Adrenal gland (tissue), 12 donors: ENCODE data around the gene FKBP2. TPM values are rescaled to one million over a fixed set of nuclear protein-coding genes. Genes with fewer than 3 reads are reported as not detected.
A peak's percentile ranks its signal among the peaks of the same experiment; 100 is the strongest.

ENCODE experiments used
- DNase-seq, 7 donors: peaks; one replicate each; pipeline ENCODE4 v3.0.0-alpha.2; 2019 to 2020
- H3K27ac ChIP-seq, 5 donors: fragments of 200-600 bp; sonication (generic) in 4 of 5; 1 replicate in 3 of 5; 2 replicates in 2 of 5; pipeline versions ENCODE4 v1.5.1 to v1.8.0; 2016 to 2020; ENCODE audit warnings: mild to moderate bottlenecking in 1 of 5
- H3K27me3 ChIP-seq: fragments of 200-600 bp; 2 replicates; pipeline ENCODE4 v1.8.0; 2021
- H3K36me3 ChIP-seq, 2 donors: fragments of 200-600 bp; replicated peaks in 1 of 2; 1 replicate in 1 of 2; 2 replicates in 1 of 2; pipeline versions ENCODE4 v1.5.1 to v1.8.0; 2018 to 2022
- H3K4me1 ChIP-seq, 2 donors: fragments of 200-600 bp; replicated peaks in 1 of 2; 1 replicate in 1 of 2; 2 replicates in 1 of 2; pipeline versions ENCODE4 v1.5.1 to v1.8.0; 2018 to 2021
- H3K4me3 ChIP-seq, 4 donors: fragments of 200-600 bp; sonication (generic) in 3 of 4; one replicate each; pipeline ENCODE4 v1.5.1; 2016 to 2018
- H3K9me3 ChIP-seq, 3 donors: fragments of 200-600 bp; sonication (generic) in 1 of 3; replicated peaks in 1 of 3; 1 replicate in 2 of 3; 2 replicates in 1 of 3; pipeline versions ENCODE4 v1.5.1 to v1.8.0; 2016 to 2021
- CTCF ChIP-seq, 6 experiments: fragments of 450-650 bp in 4 of 6; fragments of 200-600 bp in 2 of 6; sonication (generic) in 1 of 6; IDR thresholded peaks; 1 replicate in 5 of 6; 2 replicates in 1 of 6; pipeline versions ENCODE4 v1.5.1 to v1.8.0; 2016 to 2021; ENCODE audit warnings: antibody characterized with exemption in 6 of 6, mild to moderate bottlenecking in 2 of 6, moderate library complexity in 1 of 6
- POLR2A ChIP-seq, 2 donors: fragments of 450-650 bp; IDR thresholded peaks; one replicate each; pipeline ENCODE4 v1.6.1; 2017; ENCODE audit warnings: antibody characterized with exemption in 2 of 2, mild to moderate bottlenecking in 2 of 2, moderate library complexity in 1 of 2
- WGBS, 4 donors: extraction: QIAGEN DNeasy Blood & Tissue Kit in 2 of 4; methylation state at CpG; one replicate each; pipeline versions ENCODE4 v1.1.5 to v1.1.7; 2013 to 2017; 5-methylcytosine and 5-hydroxymethylcytosine counted together
- intact Hi-C, 2 donors: fragments of 100-400 bp; cut with DNase I; formaldehyde crosslinking; loops; one replicate each; pipeline versions ENCODE4 v1.14.1 to v1.15.0; 2022 to 2023
- polyA plus RNA-seq, 3 donors: library from polyadenylated mRNA; stranded (reverse); fragments of 200-250 nt in 2 of 3; fragments of 350-450 nt in 1 of 3; fragmentation: Illumina TruSeq in 1 of 3; extraction: RNeasy Lipid Tissue Mini Kit (QIAGEN cat#74804) in 1 of 3; gene quantifications; one replicate each; pipeline ENCODE4 v1.2.3, GENCODE V29; 2013 to 2014
- total RNA-seq, 9 donors: library from RNA; depleted of rRNA in 4 of 9; stranded (reverse); fragments of >200 nt in 4 of 9; fragments of 120-200 nt in 1 of 9; fragmentation: NEBNext Ultra II Directional in 1 of 9; extraction: Animal tissue kit (Norgen Biotek cat#: 25700) in 1 of 9; gene quantifications; one replicate each; pipeline versions ENCODE4 v1.1.0 to v1.2.4, GENCODE V29; 2013 to 2023
- donor health status: healthy with polysubstance abuse.
- donor health status: Bipolar disorder and iron deficiency.
- donor health status: DM: yes; HTN: yes; CAD: no.
- donor health status: DM: no; HTN: no; CAD: no.
- donor health status: DM: no; HTN: no; CAD: no.
- donor health status: DM: yes; HTN: yes; CAD: no.

Gene FKBP2
- total and polyA plus RNA-seq, 12 donors, result 76.1 to 812 (median 106) TPM

- intact Hi-C loops, result no loop called here
- 87 to 93% (median 91%) methylated on average over 17 to 35 of the region's 35 CpGs for WGBS, 4 donors
- TF ChIP-seq POLR2A (IDR thresholded peaks at IDR 0.05) (no peak), CTCF (IDR thresholded peaks at IDR 0.05) (no peak)
- Histone ChIP-seq H3K9me3 (no peaks in the 10 kb centered on the region), H3K27ac (peak overlapping the region in 1 of 5 donors; percentile 97), H3K4me3 (no peak overlapping the region), H3K4me1 (peaks cover 24 to 32% of the 10 kb centered on the region in 2 donors), H3K36me3 (peaks cover 0 to 60% of the 10 kb centered on the region in 2 donors), H3K27me3 (no peaks in the 10 kb centered on the region)
- DNase-seq, result no peak
Observed at GRCh38 chr11:64265176-64266160, 24.6 kb downstream of the FKBP2 start.

- Histone ChIP-seq H3K27ac (peak overlapping the region in 2 of 5 donors; percentile 81 to 97), H3K27me3 (no peaks in the 10 kb centered on the region), H3K4me3 (no peak overlapping the region), H3K36me3 (peaks cover 0 to 51% of the 10 kb centered on the region in 2 donors), H3K9me3 (no peaks in the 10 kb centered on the region), H3K4me1 (peaks cover 24 to 32% of the 10 kb centered on the region in 2 donors)
- intact Hi-C loops, result no loop called here
- WGBS, 4 donors, result 59 to 82% (median 77%) methylated on average over 9 to 15 of the region's 15 CpGs
- TF ChIP-seq CTCF (IDR thresholded peaks at IDR 0.05), result no peak
- no peak for TF ChIP-seq POLR2A (IDR thresholded peaks at IDR 0.05)
- DNase-seq, result peak in 4 of 7 donors; percentile 68 to 81 (median 77)
Observed at GRCh38 chr11:64266339-64266738, 25.4 kb downstream of the FKBP2 start.

- peaks cover 0 to 41% of the 10 kb centered on the region in 2 donors for H3K36me3 ChIP-seq
- H3K4me1 ChIP-seq, result peaks cover 30 to 42% of the 10 kb centered on the region in 2 donors
- peak in 5 of 7 donors; percentile 64 to 76 (median 70) for DNase-seq
- intact Hi-C loops, result no loop called here
- no peak for TF ChIP-seq CTCF (IDR thresholded peaks at IDR 0.05)
- TF ChIP-seq POLR2A (IDR thresholded peaks at IDR 0.05), result peak in 1 of 2 donors; percentile 23
- H3K27me3 ChIP-seq, result no peaks in the 10 kb centered on the region
- no peaks in the 10 kb centered on the region for H3K9me3 ChIP-seq
- WGBS, 4 donors, result 38 to 63% (median 52%) methylated on average over 13 to 27 of the region's 27 CpGs
- H3K4me3 ChIP-seq, result no peak overlapping the region
- peak overlapping the region; percentile 94 to 97 (median 96) for H3K27ac ChIP-seq
Observed at GRCh38 chr11:64267207-64267945, 26.5 kb downstream of the FKBP2 start.
